Effector memory CD8-positive, alpha-beta T cell (primary cell): Measurements from ENCODE around the gene RDH5.
A peak's percentile ranks its signal among the peaks of the same experiment; 100 is the strongest.

Experiments used
- ATAC-seq: fragments of 150-1000 bp; cut with Tn5 transposase; replicated peaks from 2 replicates; pipeline ENCODE4 v1.10.0; 2021; ENCODE audit warnings: mild to moderate bottlenecking, moderate library complexity
- DNase-seq, 3 experiments: peaks; one replicate each; pipeline ENCODE4 v3.0.0; 2021
- H3K27ac Mint-ChIP-seq, 2 donors: one replicate each; pipeline ENCODE4 v1.8.0; 2022; ENCODE audit warnings: mild to moderate bottlenecking in 2 of 2, mixed read lengths in 2 of 2, moderate library complexity in 2 of 2
- H3K27me3 Mint-ChIP-seq, 2 donors: one replicate each; pipeline ENCODE4 v1.8.0; 2022; ENCODE audit warnings: mixed read lengths in 2 of 2
- H3K36me3 Mint-ChIP-seq: one replicate; pipeline ENCODE4 v1.8.0; 2022; ENCODE audit warnings: mild to moderate bottlenecking, moderate library complexity, mixed read lengths; ENCODE audit not compliant: insufficient read depth
- H3K4me1 Mint-ChIP-seq, 2 donors: one replicate each; pipeline ENCODE4 v1.8.0; 2022; ENCODE audit warnings: low read depth in 2 of 2, mixed read lengths in 2 of 2
- H3K4me3 Mint-ChIP-seq, 2 donors: one replicate each; pipeline ENCODE4 v1.8.0; 2022; ENCODE audit warnings: mild to moderate bottlenecking in 2 of 2, mixed read lengths in 2 of 2, moderate library complexity in 2 of 2
- H3K9me3 Mint-ChIP-seq, 2 donors: one replicate each; pipeline ENCODE4 v1.8.0; 2022; ENCODE audit warnings: mixed read lengths in 2 of 2
- total RNA-seq, 9 experiments: gene quantifications; one replicate each; lab custom pipeline; 2026; lab: John Stamatoyannopoulos, UW

Gene RDH5, protein sequence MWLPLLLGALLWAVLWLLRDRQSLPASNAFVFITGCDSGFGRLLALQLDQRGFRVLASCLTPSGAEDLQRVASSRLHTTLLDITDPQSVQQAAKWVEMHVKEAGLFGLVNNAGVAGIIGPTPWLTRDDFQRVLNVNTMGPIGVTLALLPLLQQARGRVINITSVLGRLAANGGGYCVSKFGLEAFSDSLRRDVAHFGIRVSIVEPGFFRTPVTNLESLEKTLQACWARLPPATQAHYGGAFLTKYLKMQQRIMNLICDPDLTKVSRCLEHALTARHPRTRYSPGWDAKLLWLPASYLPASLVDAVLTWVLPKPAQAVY
- 0.67 to 7.7 (median 2.1) reads per million in 9 experiments for total RNA-seq

- DNase-seq (no peak), ATAC-seq (no peak)
- peaks cover 23 to 29% of the 10 kb centered on the region in 2 donors for H3K4me1 Mint-ChIP-seq
- H3K9me3 Mint-ChIP-seq, result peaks cover 0 to 1% of the 10 kb centered on the region in 2 donors
- H3K4me3 Mint-ChIP-seq, result no peak within 1 kb of the TSS
- peaks cover 16% of the 10 kb centered on the region for H3K36me3 Mint-ChIP-seq
- no peaks in the 10 kb centered on the region for H3K27me3 Mint-ChIP-seq
- no peak within 1 kb of the TSS for H3K27ac Mint-ChIP-seq
Observed at GRCh38 chr12:55720071-55720564, at the start of gene RDH5. Gene RDH5 (plus strand): TSS chr12:55720393. CDS start chr12:55721185, 792 bp downstream.

DNA sequence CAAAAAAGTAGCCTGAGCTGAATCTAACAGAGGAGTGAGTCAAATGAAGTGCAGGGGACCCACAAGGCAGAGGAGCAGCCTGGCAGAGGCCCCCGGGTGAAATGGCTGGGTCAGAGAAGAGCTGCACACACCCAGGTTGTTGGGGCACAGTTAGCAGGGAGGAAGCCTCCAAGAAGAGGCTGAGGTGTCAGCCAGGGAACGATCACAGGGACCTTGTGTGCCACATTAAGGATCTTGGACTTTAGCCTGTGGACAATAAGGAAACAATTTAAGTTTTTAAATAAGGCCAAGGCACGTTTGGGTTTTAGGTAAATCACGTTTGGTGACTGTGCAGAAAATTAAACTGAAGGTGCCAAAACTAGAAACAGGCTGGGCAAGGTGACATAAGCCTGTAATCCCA, 48.4 kb upstream of the RDH5 start:
- no peaks in the 10 kb centered on the region for H3K36me3 Mint-ChIP-seq
- H3K4me3 Mint-ChIP-seq, result no peak overlapping the region
- H3K4me1 Mint-ChIP-seq, result no peaks in the 10 kb centered on the region
- H3K9me3 Mint-ChIP-seq, result no peaks in the 10 kb centered on the region
- H3K27ac Mint-ChIP-seq, result no peak overlapping the region
- H3K27me3 Mint-ChIP-seq, result peaks cover 16 to 22% of the 10 kb centered on the region in 2 donors
- no peak for ATAC-seq
- DNase-seq, result no peak

GRCh38 chr12:55673638-55674037, 46.6 kb upstream of the RDH5 start:
- no peak for ATAC-seq
- no peak for DNase-seq
- Mint-ChIP-seq H3K9me3 (no peaks in the 10 kb centered on the region), H3K4me3 (no peak overlapping the region), H3K36me3 (no peaks in the 10 kb centered on the region), H3K27me3 (peaks cover 16 to 22% of the 10 kb centered on the region in 2 donors), H3K4me1 (no peaks in the 10 kb centered on the region), H3K27ac (no peak overlapping the region)

- H3K9me3 Mint-ChIP-seq, result no peaks in the 10 kb centered on the region
- peaks cover 0 to under 1% of the 10 kb centered on the region in 2 donors for H3K4me1 Mint-ChIP-seq
- no peak for DNase-seq
- H3K27me3 Mint-ChIP-seq, result peaks cover 19 to 37% of the 10 kb centered on the region in 2 donors
- no peak for ATAC-seq
- no peaks in the 10 kb centered on the region for H3K36me3 Mint-ChIP-seq
- H3K27ac Mint-ChIP-seq, result no peak overlapping the region
- H3K4me3 Mint-ChIP-seq, result no peak overlapping the region
Observed at GRCh38 chr12:55675666-55676065, 44.5 kb upstream of the RDH5 start.

DNA sequence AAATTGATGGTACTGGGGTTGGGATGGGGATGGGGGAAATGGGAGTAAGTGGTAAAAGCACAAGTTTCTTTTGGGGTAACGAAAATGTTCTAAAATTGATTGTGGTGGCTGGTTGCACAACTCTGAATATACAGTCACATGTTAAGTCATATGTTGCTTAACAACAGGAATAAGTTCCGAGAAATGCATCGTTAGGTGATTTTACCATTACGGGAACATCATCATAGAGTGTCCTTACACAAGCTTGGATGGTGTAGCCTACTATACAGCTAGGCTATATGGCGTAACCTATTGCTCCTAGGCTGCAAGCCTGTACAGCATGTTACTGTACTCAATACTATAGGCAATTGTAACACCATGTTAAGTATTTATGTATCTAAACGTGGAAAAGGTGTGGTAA, 43.5 kb upstream of the RDH5 start:
- Mint-ChIP-seq H3K4me1 (peaks cover 2 to 11% of the 10 kb centered on the region in 2 donors), H3K4me3 (no peak overlapping the region), H3K36me3 (no peaks in the 10 kb centered on the region), H3K9me3 (no peaks in the 10 kb centered on the region), H3K27me3 (peaks cover 29 to 43% of the 10 kb centered on the region in 2 donors), H3K27ac (no peak overlapping the region)
- no peak for DNase-seq
- no peak for ATAC-seq

- no peaks in the 10 kb centered on the region for H3K36me3 Mint-ChIP-seq
- ATAC-seq (no peak), DNase-seq (no peak)
- H3K27ac Mint-ChIP-seq, result no peak overlapping the region
- H3K4me1 Mint-ChIP-seq, result peaks cover 2 to 12% of the 10 kb centered on the region in 2 donors
- no peak overlapping the region for H3K4me3 Mint-ChIP-seq
- H3K9me3 Mint-ChIP-seq, result no peaks in the 10 kb centered on the region
- H3K27me3 Mint-ChIP-seq, result peaks cover 49 to 55% of the 10 kb centered on the region in 2 donors
Observed at GRCh38 chr12:55679691-55680090, 40.5 kb upstream of the RDH5 start.

- H3K36me3 Mint-ChIP-seq, result no peaks in the 10 kb centered on the region
- H3K9me3 Mint-ChIP-seq, result no peaks in the 10 kb centered on the region
- no peak for DNase-seq
- peak overlapping the region in 1 of 2 donors; percentile 39 for H3K27ac Mint-ChIP-seq
- H3K4me1 Mint-ChIP-seq, result peaks cover 2 to 12% of the 10 kb centered on the region in 2 donors
- H3K4me3 Mint-ChIP-seq, result peak overlapping the region in 1 of 2 donors; percentile 9
- peaks cover 41 to 42% of the 10 kb centered on the region in 2 donors for H3K27me3 Mint-ChIP-seq
- ATAC-seq, result no peak
Observed at GRCh38 chr12:55681142-55682077, 38.8 kb upstream of the RDH5 start.

DNA sequence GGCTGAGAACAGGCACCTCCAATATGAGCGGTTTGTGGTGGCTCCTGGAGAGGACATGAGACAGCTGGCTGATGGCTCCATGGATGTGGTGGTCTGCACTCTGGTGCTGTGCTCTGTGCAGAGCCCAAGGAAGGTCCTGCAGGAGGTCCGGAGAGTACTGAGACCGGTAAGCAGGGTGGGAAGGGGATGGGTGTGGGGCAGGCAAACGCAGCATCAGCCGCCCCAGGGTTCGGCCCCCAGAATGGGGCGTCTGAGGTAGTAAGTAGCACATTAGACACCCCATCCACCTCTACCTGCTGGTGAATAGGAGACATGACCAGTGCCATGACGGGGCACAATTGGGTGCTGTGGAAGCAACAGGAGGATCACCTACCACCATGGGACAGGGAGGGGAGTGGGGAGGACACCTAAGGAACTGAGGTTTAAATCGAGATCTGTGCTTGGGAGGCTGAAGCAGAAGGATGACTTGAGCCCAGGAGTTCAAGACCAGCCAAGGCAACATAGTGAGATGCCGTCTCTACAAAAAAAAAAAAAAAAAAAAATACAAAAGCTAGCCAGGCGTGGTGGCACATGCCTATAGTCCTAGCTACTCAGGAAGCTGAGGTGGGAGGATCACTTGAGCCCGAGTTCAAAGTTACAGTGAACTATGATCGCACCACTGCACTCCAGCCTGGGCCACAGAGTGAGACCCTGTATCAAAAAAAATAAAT, 38.0 kb upstream of the RDH5 start:
- DNase-seq (no peak), ATAC-seq (no peak)
- Mint-ChIP-seq H3K36me3 (no peaks in the 10 kb centered on the region), H3K4me1 (peaks cover 2 to 12% of the 10 kb centered on the region in 2 donors), H3K27ac (no peak overlapping the region), H3K27me3 (peaks cover 39 to 41% of the 10 kb centered on the region in 2 donors), H3K4me3 (no peak overlapping the region), H3K9me3 (no peaks in the 10 kb centered on the region)

DNA sequence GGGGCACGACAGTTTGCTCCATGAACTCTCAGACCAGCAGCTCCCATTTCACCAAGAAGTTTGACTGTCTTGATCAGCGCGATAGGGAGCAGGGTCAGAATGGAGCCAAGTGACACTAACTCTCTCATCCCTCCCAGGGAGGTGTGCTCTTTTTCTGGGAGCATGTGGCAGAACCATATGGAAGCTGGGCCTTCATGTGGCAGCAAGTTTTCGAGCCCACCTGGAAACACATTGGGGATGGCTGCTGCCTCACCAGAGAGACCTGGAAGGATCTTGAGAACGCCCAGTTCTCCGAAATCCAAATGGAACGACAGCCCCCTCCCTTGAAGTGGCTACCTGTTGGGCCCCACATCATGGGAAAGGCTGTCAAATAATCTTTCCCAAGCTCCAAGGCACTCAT, 36.5 kb upstream of the RDH5 start:
- peaks cover 39 to 41% of the 10 kb centered on the region in 2 donors for H3K27me3 Mint-ChIP-seq
- no peak for ATAC-seq
- DNase-seq, result no peak
- no peaks in the 10 kb centered on the region for H3K36me3 Mint-ChIP-seq
- H3K4me3 Mint-ChIP-seq, result no peak overlapping the region
- no peak overlapping the region for H3K27ac Mint-ChIP-seq
- H3K4me1 Mint-ChIP-seq, result peaks cover 5 to 16% of the 10 kb centered on the region in 2 donors
- H3K9me3 Mint-ChIP-seq, result no peaks in the 10 kb centered on the region

DNA sequence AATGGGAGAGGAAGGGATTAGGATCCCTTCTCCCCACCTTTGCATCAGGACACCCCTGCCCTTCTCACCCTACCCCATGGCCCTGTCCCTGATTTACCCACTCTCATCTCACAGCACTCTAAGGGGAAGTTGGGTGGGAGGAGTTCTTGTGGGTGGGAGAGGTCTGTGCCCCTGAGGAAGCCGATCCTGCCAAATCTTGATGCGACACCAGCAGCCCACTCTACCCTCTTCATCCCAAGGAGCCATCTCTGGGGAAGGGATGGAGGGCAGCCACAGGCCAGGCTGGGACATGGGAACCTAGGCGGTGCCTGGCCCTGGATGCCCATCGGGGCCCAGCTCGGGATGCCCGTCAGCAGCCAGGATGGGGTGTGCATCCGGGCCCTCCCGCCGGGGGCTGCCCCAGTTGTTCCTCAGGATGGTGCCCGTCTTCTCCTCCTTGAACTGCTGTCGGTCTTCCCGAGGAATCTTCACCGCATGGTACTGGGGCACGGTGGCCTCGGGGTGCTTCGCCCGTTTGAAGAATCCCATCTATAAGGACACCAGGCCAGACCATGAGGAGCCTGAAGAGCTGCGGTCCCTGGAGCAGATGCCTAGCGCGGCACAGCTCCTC, 35.3 kb upstream of the RDH5 start:
- ATAC-seq, result no peak

DNA sequence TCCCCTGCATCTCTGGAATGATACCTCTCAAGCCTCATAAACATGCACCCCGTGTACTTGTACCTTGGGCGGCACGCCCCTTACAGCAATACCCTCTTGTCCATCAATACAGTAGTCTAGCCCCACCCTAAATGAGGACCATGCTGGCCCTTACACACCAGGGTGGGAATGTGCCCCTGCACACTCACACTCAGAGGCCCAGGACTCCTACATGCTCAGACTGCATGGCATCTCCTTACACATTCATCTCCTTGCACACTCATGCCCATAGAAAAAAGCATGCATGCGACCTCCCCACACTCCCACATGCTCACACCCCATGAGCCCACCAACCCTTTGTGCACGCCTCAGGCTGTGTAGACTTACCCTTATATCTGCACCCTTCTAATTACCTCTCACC, 34.5 kb upstream of the RDH5 start:
- peaks cover 24 to 38% of the 10 kb centered on the region in 2 donors for H3K27me3 Mint-ChIP-seq
- DNase-seq, result no peak
- peaks cover 5 to 15% of the 10 kb centered on the region in 2 donors for H3K4me1 Mint-ChIP-seq
- H3K4me3 Mint-ChIP-seq, result no peak overlapping the region
- no peaks in the 10 kb centered on the region for H3K36me3 Mint-ChIP-seq
- no peak for ATAC-seq
- H3K27ac Mint-ChIP-seq, result no peak overlapping the region
- no peaks in the 10 kb centered on the region for H3K9me3 Mint-ChIP-seq

More for the DNA sequence above, 35.3 kb upstream of the RDH5 start:
- Mint-ChIP-seq H3K27me3 (peaks cover 32 to 41% of the 10 kb centered on the region in 2 donors), H3K4me1 (peaks cover 5 to 16% of the 10 kb centered on the region in 2 donors), H3K36me3 (no peaks in the 10 kb centered on the region), H3K9me3 (no peaks in the 10 kb centered on the region), H3K4me3 (no peak overlapping the region), H3K27ac (no peak overlapping the region)
- no peak for DNase-seq

- no peaks in the 10 kb centered on the region for H3K9me3 Mint-ChIP-seq
- H3K4me3 Mint-ChIP-seq, result no peak overlapping the region
- H3K27ac Mint-ChIP-seq, result no peak overlapping the region
- H3K27me3 Mint-ChIP-seq, result peaks cover 16 to 30% of the 10 kb centered on the region in 2 donors
- no peak for ATAC-seq
- no peak for DNase-seq
- H3K36me3 Mint-ChIP-seq, result no peaks in the 10 kb centered on the region
- peaks cover 3 to 7% of the 10 kb centered on the region in 2 donors for H3K4me1 Mint-ChIP-seq
Observed at GRCh38 chr12:55686366-55687010, 33.7 kb upstream of the RDH5 start.
